ENCODE measurements around the gene SLC6A7.

DNA sequence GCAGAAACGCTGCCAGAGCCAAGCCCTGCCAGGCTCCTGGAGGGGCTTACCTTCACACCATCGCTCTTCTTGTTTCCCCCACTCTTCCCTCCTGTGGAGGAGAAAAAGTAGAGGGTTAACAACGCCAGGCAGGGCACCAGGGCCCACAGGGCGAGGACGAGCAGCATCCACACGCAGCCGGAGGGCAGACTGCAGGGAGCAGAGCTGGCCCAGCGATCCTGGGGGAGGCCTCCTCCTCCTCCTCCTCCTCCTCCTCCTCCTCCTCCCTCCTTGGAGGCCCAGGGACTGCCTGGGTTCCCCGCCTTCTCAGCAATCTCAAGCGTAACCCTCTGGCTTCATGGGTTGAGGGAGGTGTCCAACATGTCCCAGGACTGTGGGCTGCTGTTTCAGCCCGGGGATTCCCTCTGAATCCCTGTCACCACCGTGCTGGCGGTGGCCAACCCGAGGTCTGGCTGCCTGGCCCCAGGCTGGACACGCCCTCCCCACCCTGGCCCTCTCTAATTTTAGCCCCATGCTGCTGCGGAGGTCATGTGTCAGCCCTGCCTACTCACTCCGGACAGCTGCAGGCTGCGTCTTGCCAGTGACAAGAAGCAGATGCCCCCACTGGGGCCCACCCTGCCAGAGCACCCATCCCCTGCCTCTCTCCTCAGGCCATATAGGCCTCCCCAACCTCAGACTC is 55.4 kb downstream of the SLC6A7 start:
- TF ChIP-seq, protein P1, sequence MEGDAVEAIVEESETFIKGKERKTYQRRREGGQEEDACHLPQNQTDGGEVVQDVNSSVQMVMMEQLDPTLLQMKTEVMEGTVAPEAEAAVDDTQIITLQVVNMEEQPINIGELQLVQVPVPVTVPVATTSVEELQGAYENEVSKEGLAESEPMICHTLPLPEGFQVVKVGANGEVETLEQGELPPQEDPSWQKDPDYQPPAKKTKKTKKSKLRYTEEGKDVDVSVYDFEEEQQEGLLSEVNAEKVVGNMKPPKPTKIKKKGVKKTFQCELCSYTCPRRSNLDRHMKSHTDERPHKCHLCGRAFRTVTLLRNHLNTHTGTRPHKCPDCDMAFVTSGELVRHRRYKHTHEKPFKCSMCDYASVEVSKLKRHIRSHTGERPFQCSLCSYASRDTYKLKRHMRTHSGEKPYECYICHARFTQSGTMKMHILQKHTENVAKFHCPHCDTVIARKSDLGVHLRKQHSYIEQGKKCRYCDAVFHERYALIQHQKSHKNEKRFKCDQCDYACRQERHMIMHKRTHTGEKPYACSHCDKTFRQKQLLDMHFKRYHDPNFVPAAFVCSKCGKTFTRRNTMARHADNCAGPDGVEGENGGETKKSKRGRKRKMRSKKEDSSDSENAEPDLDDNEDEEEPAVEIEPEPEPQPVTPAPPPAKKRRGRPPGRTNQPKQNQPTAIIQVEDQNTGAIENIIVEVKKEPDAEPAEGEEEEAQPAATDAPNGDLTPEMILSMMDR (IDR thresholded peaks at IDR 0.05): no peak
- no peak for TF ChIP-seq POLR2A (IDR thresholded peaks at IDR 0.05)
